Bronchial epithelial cell (primary cell): ENCODE data around the gene KLF13. TPM values are rescaled to one million over a fixed set of nuclear protein-coding genes. Genes with fewer than 3 reads are reported as not detected.
A peak's percentile ranks its signal among the peaks of the same experiment; 100 is the strongest.

Experiments
- DNase-seq: peaks from one replicate; pipeline ENCODE4 v3.0.0-alpha.2; 2010; ENCODE audit warnings: low read depth
- FAIRE-seq: peaks from 2 replicates; lab custom pipeline; 2011; peaks lifted over from hg19 to GRCh38; lab: Jason Lieb, UNC
- H3K27me3 ChIP-seq: 2 replicates; pipeline ENCODE4 v1.5.1; 2011; ENCODE audit warnings: low read length; ENCODE audit not compliant: control insufficient read depth, insufficient read depth
- H3K36me3 ChIP-seq: 2 replicates; pipeline ENCODE4 v1.5.1; 2011; ENCODE audit warnings: low read length; ENCODE audit not compliant: control insufficient read depth, insufficient read depth
- H3K4me3 ChIP-seq: 2 replicates; pipeline ENCODE4 v1.5.1; 2011; ENCODE audit warnings: mild to moderate bottlenecking, low read depth, low read length, control low read depth
- CTCF ChIP-seq: IDR thresholded peaks from 2 replicates; pipeline ENCODE4 v1.5.1; 2011; ENCODE audit warnings: mild to moderate bottlenecking, moderate library complexity, low read length, control low read depth, inconsistent platforms; ENCODE audit not compliant: insufficient read depth, severe bottlenecking
- total RNA-seq: library from RNA; depleted of rRNA; stranded (reverse); fragments of >200 nt; gene quantifications from 2 replicates; pipeline ENCODE4 v1.2.1, GENCODE V29; 2014

KLF13 gene
- total RNA-seq = 58.7 and 62.0 TPM in 2 replicates

DNA sequence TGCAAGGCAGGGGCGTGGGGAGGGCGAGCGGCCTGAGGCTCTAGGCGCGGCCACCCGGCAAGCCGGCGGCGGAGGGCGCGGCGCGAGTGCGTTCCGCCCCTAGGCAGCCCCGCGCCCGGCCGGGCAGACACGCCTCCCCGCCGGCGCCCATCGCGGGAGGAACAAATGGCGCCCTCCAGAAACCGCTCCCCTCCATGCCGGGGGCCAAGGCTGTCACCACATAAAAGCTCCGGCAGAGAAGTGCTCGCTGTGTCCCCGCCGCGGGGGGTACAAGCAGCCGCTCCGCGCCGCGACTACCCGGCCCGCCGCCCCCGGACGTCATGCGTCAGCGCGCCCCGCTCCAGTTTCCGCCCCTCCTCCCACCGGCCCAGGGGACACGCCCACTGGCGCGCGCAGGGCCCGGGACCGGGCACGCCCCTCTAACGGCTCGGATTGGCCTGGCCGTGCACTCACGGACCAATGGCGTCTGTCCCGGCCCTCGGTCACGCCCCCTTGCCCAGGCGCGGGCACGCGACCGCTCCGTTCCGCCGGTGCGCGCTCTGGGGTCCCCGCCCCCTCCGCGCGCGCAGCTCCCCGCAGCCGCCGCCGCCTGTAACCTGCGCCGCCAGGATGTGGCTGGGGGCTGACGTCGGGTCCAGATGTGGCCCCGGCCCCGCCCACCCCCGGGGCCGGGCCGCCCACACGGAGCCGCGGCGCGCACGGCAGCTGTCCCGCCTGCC lies at the start of gene KLF13:
Gene KLF13 (plus strand): TSS at position 680 of the 719 bp plus-strand sequence. CDS start 378 bp downstream, outside the sequence.
- no peak for TF ChIP-seq CTCF
- Histone ChIP-seq H3K4me3 (peak within 1 kb of the TSS; percentile 82), H3K27me3 (no peaks in the 10 kb centered on the region), H3K36me3 (peaks cover 5% of the 10 kb centered on the region)
- FAIRE-seq (no peak), DNase-seq (peak; percentile 88)

- H3K36me3 ChIP-seq = no peaks in the 10 kb centered on the region
- no peak for TF ChIP-seq CTCF
- DNase-seq (no peak), FAIRE-seq (no peak)
- no peak overlapping the region for H3K4me3 ChIP-seq
- no peaks in the 10 kb centered on the region for H3K27me3 ChIP-seq
These were observed 49.1 kb upstream of the KLF13 start for GRCh38 chr15:31277335-31278060.

GRCh38 chr15:31278061-31278445 lies 48.6 kb upstream of the KLF13 start:
- no peak for FAIRE-seq
- TF ChIP-seq CTCF = no peak
- no peaks in the 10 kb centered on the region for H3K36me3 ChIP-seq
- no peak for DNase-seq
- no peak overlapping the region for H3K4me3 ChIP-seq
- H3K27me3 ChIP-seq = no peaks in the 10 kb centered on the region

GRCh38 chr15:31278544-31279220 lies 48.0 kb upstream of the KLF13 start:
- Histone ChIP-seq H3K36me3 (no peaks in the 10 kb centered on the region), H3K27me3 (no peaks in the 10 kb centered on the region), H3K4me3 (no peak overlapping the region)
- FAIRE-seq (no peak), DNase-seq (no peak)
- no peak for TF ChIP-seq CTCF

DNA sequence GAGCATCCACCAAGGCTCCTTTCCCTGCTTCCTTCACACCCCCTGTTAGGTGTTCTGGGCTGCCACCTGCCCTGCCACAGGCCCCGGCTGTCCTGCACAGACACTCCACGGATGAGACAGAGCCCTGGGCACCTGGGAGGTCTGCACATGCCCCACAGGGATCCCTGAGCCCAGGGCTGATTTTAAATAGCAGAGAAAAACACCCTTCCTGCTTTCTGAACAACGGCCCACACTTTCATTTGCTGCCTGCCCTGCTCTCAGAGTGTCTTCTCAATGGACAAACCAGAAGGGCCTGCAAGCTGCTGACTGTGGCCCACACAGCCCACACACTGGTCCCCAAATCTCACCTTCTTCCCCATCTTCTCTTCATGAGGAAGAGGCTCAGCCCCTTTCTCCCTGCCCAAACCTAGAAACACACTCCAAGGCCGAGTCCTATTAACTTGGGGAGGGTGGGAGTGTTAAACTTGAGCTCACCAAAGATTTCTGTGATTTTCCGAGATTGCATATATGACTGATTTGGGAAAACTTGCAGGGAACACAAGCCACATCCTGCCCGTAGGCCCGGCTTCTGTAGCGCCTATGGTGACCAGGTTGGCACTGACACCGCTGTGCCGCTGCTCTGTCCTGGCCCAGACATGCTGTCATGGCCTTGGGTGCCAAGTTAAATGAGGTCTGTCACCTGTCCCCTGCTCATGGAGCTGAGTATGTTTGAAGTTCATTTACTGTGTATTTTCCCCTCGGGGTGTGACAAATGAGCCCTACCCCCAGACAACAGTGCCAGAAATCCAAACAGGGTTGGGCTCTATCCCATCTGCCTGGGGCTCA lies 47.2 kb upstream of the KLF13 start:
- Histone ChIP-seq H3K27me3 (no peaks in the 10 kb centered on the region), H3K4me3 (no peak overlapping the region), H3K36me3 (no peaks in the 10 kb centered on the region)
- no peak for TF ChIP-seq CTCF
- FAIRE-seq = no peak
- peak; percentile 17 for DNase-seq
